SK-N-SH treated with all-trans-retinoic acid at 6 μM for 48 hours (cell line): Measurements from ENCODE around the gene ITIH5.

Source experiments
- ATAC-seq: fragments of 200-7000 bp; cut with Tn5 transposase; 3 replicates; pipeline ENCODE4 v1.9.1; 2020; ENCODE audit warnings: mild to moderate bottlenecking, moderate library complexity
- BACH2 ChIP-seq: fragments of 250-450 bp; sonication (Bioruptor Pico); IDR thresholded peaks from 2 replicates; pipeline ENCODE4 v1.9.0; 2021; ENCODE audit warnings: mild to moderate bottlenecking, borderline replicate concordance
- CREB5 ChIP-seq: fragments of 250-450 bp; sonication (Bioruptor Pico); IDR thresholded peaks from 2 replicates; pipeline ENCODE4 v1.5.1; 2020; ENCODE audit warnings: low read depth, mild to moderate bottlenecking, moderate library complexity
- CSDC2 ChIP-seq: fragments of 250-450 bp; sonication (Bioruptor Pico); IDR thresholded peaks from 2 replicates; pipeline ENCODE4 v1.5.0; 2020; ENCODE audit warnings: mild to moderate bottlenecking, moderate library complexity
- CSRNP3 ChIP-seq: fragments of 250-450 bp; sonication (Bioruptor Pico); IDR thresholded peaks from 2 replicates; pipeline ENCODE4 v1.5.1; 2021; ENCODE audit warnings: mild to moderate bottlenecking, moderate library complexity
- GLIS3 ChIP-seq: fragments of 250-450 bp; sonication (Bioruptor Pico); IDR thresholded peaks from 2 replicates; pipeline ENCODE4 v1.5.0; 2020; ENCODE audit warnings: mild to moderate bottlenecking, moderate library complexity
- ISL1 ChIP-seq: fragments of 250-450 bp; sonication (Bioruptor Pico); IDR thresholded peaks from 2 replicates; pipeline ENCODE4 v2.1.2; 2022; ENCODE audit warnings: mild to moderate bottlenecking, moderate library complexity
- OSR1 ChIP-seq: fragments of 250-450 bp; sonication (Bioruptor Pico); IDR thresholded peaks from 2 replicates; pipeline ENCODE4 v1.8.0; 2022; ENCODE audit warnings: moderate library complexity, mild to moderate bottlenecking, inconsistent platforms
- PATZ1 ChIP-seq: fragments of 250-450 bp; sonication (Bioruptor Pico); IDR thresholded peaks from 2 replicates; pipeline ENCODE4 v1.8.0; 2020; ENCODE audit warnings: mild to moderate bottlenecking, moderate library complexity, borderline replicate concordance
- POU6F1 ChIP-seq: fragments of 250-450 bp; sonication (Bioruptor Pico); IDR thresholded peaks from 2 replicates; pipeline ENCODE4 v1.8.0; 2021; ENCODE audit warnings: low read depth, mild to moderate bottlenecking, moderate library complexity, borderline replicate concordance
- PPARA ChIP-seq: fragments of 250-450 bp; sonication (Bioruptor Pico); IDR thresholded peaks from 2 replicates; pipeline ENCODE4 v1.5.0; 2020; ENCODE audit warnings: mild to moderate bottlenecking, borderline replicate concordance
- RARB ChIP-seq: fragments of 250-450 bp; sonication (Bioruptor Pico); IDR thresholded peaks from 2 replicates; pipeline ENCODE4 v1.8.0; 2021; ENCODE audit warnings: mild to moderate bottlenecking, moderate library complexity
- SNAI2 ChIP-seq: fragments of 250-450 bp; sonication (Bioruptor Pico); IDR thresholded peaks from 2 replicates; pipeline ENCODE4 v1.5.0; 2020; ENCODE audit warnings: mild to moderate bottlenecking, moderate library complexity
- TCF4 ChIP-seq: fragments of 250-450 bp; sonication (Bioruptor Pico); IDR thresholded peaks from 2 replicates; pipeline ENCODE4 v1.8.0; 2021; ENCODE audit warnings: mild to moderate bottlenecking, moderate library complexity, borderline replicate concordance
- TOX ChIP-seq: fragments of 250-450 bp; sonication (Bioruptor Pico); IDR thresholded peaks from 2 replicates; pipeline ENCODE4 v1.8.0; 2021; ENCODE audit warnings: mild to moderate bottlenecking, moderate library complexity, borderline replicate concordance
- TSHZ2 ChIP-seq: fragments of 250-450 bp; sonication (Bioruptor Pico); IDR thresholded peaks from 2 replicates; pipeline ENCODE4 v1.5.0; 2020; ENCODE audit warnings: mild to moderate bottlenecking, moderate library complexity
- ZC3H10 ChIP-seq: fragments of 250-450 bp; sonication (Bioruptor Pico); IDR thresholded peaks from 2 replicates; pipeline ENCODE4 v1.5.1; 2021; ENCODE audit warnings: mild to moderate bottlenecking, moderate library complexity
- ZFP3 ChIP-seq: fragments of 250-450 bp; sonication (Bioruptor Pico); IDR thresholded peaks from 2 replicates; pipeline ENCODE4 v1.5.0; 2020; ENCODE audit warnings: mild to moderate bottlenecking, moderate library complexity
- ZFP30 ChIP-seq: fragments of 450-650 bp; formaldehyde crosslinking; IDR thresholded peaks from 2 replicates; pipeline ENCODE4 v1.5.0; 2022; ENCODE audit warnings: mild to moderate bottlenecking, moderate library complexity
- ZNF565 ChIP-seq: fragments of 450-650 bp; formaldehyde crosslinking; conservative IDR thresholded peaks from 2 replicates; pipeline ENCODE4 v1.5.0; 2020; ENCODE audit warnings: low read depth, mild to moderate bottlenecking, moderate library complexity
- ZNF8 ChIP-seq: fragments of 450-650 bp; formaldehyde crosslinking; IDR thresholded peaks from 2 replicates; pipeline ENCODE4 v1.5.0; 2020; ENCODE audit warnings: mild to moderate bottlenecking, moderate library complexity

ITIH5 gene

GRCh38 chr10:7622969-7623368 is 43.8 kb downstream of the ITIH5 start (continued):
- TF ChIP-seq CREB5 (CRISPR knock-in tag): no peak
- TF ChIP-seq CSRNP3 (CRISPR knock-in tag): no peak

GRCh38 chr10:7618461-7618860 is 48.3 kb downstream of the ITIH5 start:
- no peak for ATAC-seq
- no peak for TF ChIP-seq BACH2
- no peak for TF ChIP-seq PPARA (CRISPR knock-in tag)
- no peak for TF ChIP-seq ZNF8 (CRISPR knock-in tag)
- TF ChIP-seq ZFP30 (CRISPR knock-in tag): no peak
- TF ChIP-seq TCF4: peak; percentile 33; the same call in 1 of the 2 replicates
- no peak for TF ChIP-seq SNAI2 (CRISPR knock-in tag)

- TF ChIP-seq BACH2 (no peak), ISL1 (CRISPR knock-in tag) (peak; percentile 46)
These were observed 54.9 kb downstream of the ITIH5 start for GRCh38 chr10:7611909-7612308.

GRCh38 chr10:7610651-7611389 is 55.9 kb downstream of the ITIH5 start:
- peak; percentile 69 for ATAC-seq
- TF ChIP-seq GLIS3 (CRISPR knock-in tag) (peak; percentile 89), CREB5 (CRISPR knock-in tag) (peak; percentile 19; the same call in 1 of the 2 replicates), ZC3H10 (CRISPR knock-in tag) (no peak), CSRNP3 (CRISPR knock-in tag) (peak; percentile 46; the same call in 1 of the 2 replicates), TOX (CRISPR knock-in tag) (no peak), ZFP3 (CRISPR knock-in tag) (peak; percentile 66; the same call in 1 of the 2 replicates), PATZ1 (CRISPR knock-in tag) (peak; percentile 47; the same call in 1 of the 2 replicates), ISL1 (CRISPR knock-in tag) (peak; percentile 86), ZNF565 (no peak), OSR1 (no peak), SNAI2 (CRISPR knock-in tag) (no peak)

More at GRCh38 chr10:7611909-7612308, 54.9 kb downstream of the ITIH5 start:
- no peak for ATAC-seq

- no peak for ATAC-seq
- TF ChIP-seq TSHZ2 (CRISPR knock-in tag) (no peak), ISL1 (CRISPR knock-in tag) (no peak), OSR1 (no peak), ZFP30 (CRISPR knock-in tag) (no peak), CSRNP3 (CRISPR knock-in tag) (no peak), POU6F1 (CRISPR knock-in tag) (no peak), RARB (no peak), ZC3H10 (CRISPR knock-in tag) (no peak), CSDC2 (no peak), ZNF8 (CRISPR knock-in tag) (no peak)
These were observed 56.7 kb downstream of the ITIH5 start for GRCh38 chr10:7610026-7610425.
